Activated CD8-positive, alpha-beta T cell treated with anti-CD3 and anti-CD28 coated beads, Interleukin-2, amount 10 ng/mL, durations not matched to agents 7 days and 5 days (primary cell): ENCODE results near the gene TBC1D3D. TPM values are rescaled to one million over a fixed set of nuclear protein-coding genes. Genes with fewer than 3 reads are reported as not detected.
"Not testable (repeated sequence)": the region's sequence is repeated elsewhere in the genome, so short reads cannot be mapped to it uniquely, and the experiment has no call there.

Source experiments
- ATAC-seq: fragments of 150-1000 bp; cut with Tn5 transposase; one replicate; pipeline ENCODE4 v1.10.0; 2021; ENCODE audit warnings: moderate library complexity
- CTCF ChIA-PET: fragments of 350-600 bp; sonication (Branson Sonifier 250); formaldehyde crosslinking; loops from one replicate; lab custom pipeline; 2021; ENCODE audit warnings: antibody characterized with exemption; lab: Charles Lee
- POLR2A ChIA-PET: fragments of 350-600 bp; sonication (Branson Sonifier 250); formaldehyde crosslinking; loops from one replicate; lab custom pipeline; 2021; ENCODE audit warnings: antibody characterized with exemption; lab: Charles Lee
- DNase-seq: peaks from one replicate; pipeline ENCODE4 v3.0.0-alpha.2; 2020
- H3K27ac Mint-ChIP-seq: one replicate; pipeline ENCODE4 v1.8.0; 2021; ENCODE audit warnings: mild to moderate bottlenecking, mixed read lengths
- H3K27me3 Mint-ChIP-seq: one replicate; pipeline ENCODE4 v1.8.0; 2021; ENCODE audit warnings: low read depth, mixed read lengths
- H3K36me3 Mint-ChIP-seq: one replicate; pipeline ENCODE4 v1.8.0; 2021; ENCODE audit warnings: low read depth, mixed read lengths
- H3K4me1 Mint-ChIP-seq: one replicate; pipeline ENCODE4 v1.8.0; 2021; ENCODE audit warnings: low read depth, mixed read lengths
- H3K4me3 Mint-ChIP-seq: one replicate; pipeline ENCODE4 v1.8.0; 2021; ENCODE audit warnings: mild to moderate bottlenecking, mixed read lengths
- H3K9me3 Mint-ChIP-seq: one replicate; pipeline ENCODE4 v1.8.0; 2022; ENCODE audit warnings: mixed read lengths; ENCODE audit not compliant: insufficient read depth
- total RNA-seq, 2 experiments: library from RNA; stranded (reverse); gene quantifications; one replicate each; pipeline ENCODE4 v1.2.3, GENCODE V29; 2021

TBC1D3D gene
- 1 to 10 TPM in 1 of 2 experiments, under 1 TPM in 1; 0.23 to 1.1 TPM for total RNA-seq

DNA sequence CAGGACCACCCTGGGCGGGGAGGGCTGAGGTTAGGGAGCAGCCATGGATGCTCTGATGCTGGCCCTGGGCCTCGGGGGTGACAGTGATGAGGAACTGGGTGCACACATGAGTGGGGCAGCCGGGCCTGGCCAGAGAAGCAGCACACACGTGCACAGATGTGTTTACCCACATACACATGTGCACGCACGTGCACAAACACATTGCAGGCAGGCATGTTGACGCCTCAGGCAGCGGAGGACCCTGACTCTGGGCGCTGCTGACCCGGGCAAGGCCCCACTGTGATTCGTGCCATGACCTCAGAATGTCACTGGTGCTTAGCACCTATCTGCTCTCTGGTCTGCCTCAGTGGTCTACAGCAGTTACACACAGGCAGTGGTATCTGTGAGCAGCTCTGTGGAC lies at the start of gene TBC1D3D:
TSS of gene TBC1D3D (plus strand) at position 301 of the 400 bp plus-strand sequence. CDS start 1,585 bp downstream, outside the sequence.
- H3K36me3 Mint-ChIP-seq, POLR2A ChIA-PET, H3K9me3 Mint-ChIP-seq, H3K27ac Mint-ChIP-seq, H3K27me3 Mint-ChIP-seq, ATAC-seq, CTCF ChIA-PET, DNase-seq, H3K4me1 Mint-ChIP-seq, H3K4me3 Mint-ChIP-seq: not testable (repeated sequence)

DNA sequence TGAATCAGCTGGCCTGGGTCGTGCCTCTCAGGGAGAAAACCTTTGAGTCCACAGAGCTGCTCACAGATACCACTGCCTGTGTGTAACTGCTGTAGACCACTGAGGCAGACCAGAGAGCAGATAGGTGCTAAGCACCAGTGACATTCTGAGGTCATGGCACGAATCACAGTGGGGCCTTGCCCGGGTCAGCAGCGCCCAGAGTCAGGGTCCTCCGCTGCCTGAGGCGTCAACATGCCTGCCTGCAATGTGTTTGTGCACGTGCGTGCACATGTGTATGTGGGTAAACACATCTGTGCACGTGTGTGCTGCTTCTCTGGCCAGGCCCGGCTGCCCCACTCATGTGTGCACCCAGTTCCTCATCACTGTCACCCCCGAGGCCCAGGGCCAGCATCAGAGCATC lies 14.8 kb upstream of the TBC1D3D start, which contains the start of gene TBC1D3L:
TSS of gene TBC1D3L (minus strand) at position 101 of the 400 bp plus-strand sequence. CDS start 1,540 bp downstream, outside the sequence.
- CTCF ChIA-PET, H3K27ac Mint-ChIP-seq, ATAC-seq, H3K27me3 Mint-ChIP-seq, DNase-seq, H3K4me3 Mint-ChIP-seq, H3K36me3 Mint-ChIP-seq, H3K4me1 Mint-ChIP-seq, POLR2A ChIA-PET, H3K9me3 Mint-ChIP-seq: not testable (repeated sequence)

Other genes starting within 250 kb of the TBC1D3D start
- not detected for gene TBC1D3K, start 79.6 kb upstream of the TBC1D3D start, total RNA-seq
- 10 to 100 TPM; 16.7 to 17.1 TPM for gene TBC1D3L, start 14.9 kb upstream of the TBC1D3D start, total RNA-seq
- gene TBC1D3C, start 64.7 kb downstream of the TBC1D3D start, total RNA-seq = under 1 TPM in 1 of 2 experiments, not detected in 1; 0.21 TPM
- not detected for gene TBC1D3E, start 124.0 kb downstream of the TBC1D3D start, total RNA-seq
- not detected for gene TBC1D3, start 188.6 kb downstream of the TBC1D3D start, total RNA-seq